Kasumi-1 (cell line): ENCODE results near the gene TARDBP.
"Not testable (repeated sequence)": the region's sequence is repeated elsewhere in the genome, so short reads cannot be mapped to it uniquely, and the experiment has no call there.

ENCODE experiments used
- DNase-seq, 2 experiments: peaks; one replicate each; lab custom pipeline; 2025; lab: John Stamatoyannopoulos, UW

The TARDBP gene

GRCh38 chr1:11059968-11060830, 47.7 kb downstream of the TARDBP start, which contains the start of gene SRM:
TSS of gene SRM (minus strand) at chr1:11060018. CDS start at chr1:11059943, 75 bp downstream.
- peak; percentile 70 to 82 for DNase-seq

GRCh38 chr1:11061652-11062365, 49.4 kb downstream of the TARDBP start:
- DNase-seq, result peak in 1 of 2 experiments; percentile 34

GRCh38 chr1:11062965-11063401, 50.5 kb downstream of the TARDBP start:
- DNase-seq, result no peak

GRCh38 chr1:11063937-11064537, 51.6 kb downstream of the TARDBP start:
- DNase-seq, result peak; percentile 37 to 41

- no peak for DNase-seq
Observed at GRCh38 chr1:11064942-11065341, 52.5 kb downstream of the TARDBP start.

- DNase-seq, result no peak
Observed at GRCh38 chr1:11065796-11066195, 53.3 kb downstream of the TARDBP start.

GRCh38 chr1:11067716-11068599, 55.5 kb downstream of the TARDBP start:
- no peak for DNase-seq

- DNase-seq, result no peak
Observed at GRCh38 chr1:11068600-11069473, 56.4 kb downstream of the TARDBP start.

- DNase-seq, result no peak
Observed at GRCh38 chr1:11070876-11071275, 58.4 kb downstream of the TARDBP start.

GRCh38 chr1:11071463-11072215, 59.2 kb downstream of the TARDBP start:
- DNase-seq, result no peak

- DNase-seq, result peak; percentile 66 to 80
Observed at GRCh38 chr1:11072216-11072917, 59.9 kb downstream of the TARDBP start.

- not testable (repeated sequence) for DNase-seq
Observed at GRCh38 chr1:11073398-11073797, 60.9 kb downstream of the TARDBP start.
